ENCODE results near the gene TEC.

The TEC gene

GRCh38 chr4:48119646-48120045, 150.0 kb downstream of the TEC start:
- Histone ChIP-seq H3K9me2 (replicated peaks; ENCODE audit: insufficient read depth, low read length) (no peaks in the 10 kb centered on the region), H3K79me2 (ENCODE audit: low read length) (no peaks in the 10 kb centered on the region), H3K4me2 (ENCODE audit: low read depth, low read length) (no peak overlapping the region), H3K4me1 (ENCODE audit: low read length) (no peaks in the 10 kb centered on the region), H3K9ac (ENCODE audit: low read length) (no peak overlapping the region), H3K27ac (ENCODE audit: low read length) (no peak overlapping the region), H3K27me3 (replicated peaks; ENCODE audit: insufficient read depth, low read length) (no peaks in the 10 kb centered on the region), H3K9me3 (replicated peaks; ENCODE audit: insufficient read depth, low read length) (no peaks in the 10 kb centered on the region), H4K20me1 (ENCODE audit: insufficient read depth, low read length) (no peaks in the 10 kb centered on the region), H2AFZ (ENCODE audit: low read length) (no peak overlapping the region), H3K36me3 (replicated peaks; ENCODE audit: insufficient read depth, low read length) (no peaks in the 10 kb centered on the region), H3K4me3 (ENCODE audit: low read length) (no peak overlapping the region), H3F3A (ENCODE audit: insufficient read depth, low read length) (no peaks in the 10 kb centered on the region)
- DNase-seq, result no peak
- no peak for TF ChIP-seq EZH2phosphoT487 (IDR thresholded peaks at IDR 0.05; ENCODE audit: low read length)
- TF ChIP-seq CTCF (IDR thresholded peaks at IDR 0.05; ENCODE audit: low read length), result no peak
- TF ChIP-seq EZH2 (optimal IDR thresholded peaks at IDR 0.05; ENCODE audit: low read depth, low read length), result no peak

- Histone ChIP-seq H3K9me2 (replicated peaks; ENCODE audit: insufficient read depth, low read length) (no peaks in the 10 kb centered on the region), H3K9me3 (replicated peaks; ENCODE audit: insufficient read depth, low read length) (no peaks in the 10 kb centered on the region), H3K9ac (ENCODE audit: low read length) (no peak overlapping the region), H3K4me3 (ENCODE audit: low read length) (no peak overlapping the region), H4K20me1 (ENCODE audit: insufficient read depth, low read length) (no peaks in the 10 kb centered on the region), H3K27me3 (replicated peaks; ENCODE audit: insufficient read depth, low read length) (no peaks in the 10 kb centered on the region), H3F3A (ENCODE audit: insufficient read depth, low read length) (no peaks in the 10 kb centered on the region), H2AFZ (ENCODE audit: low read length) (no peak overlapping the region), H3K4me1 (ENCODE audit: low read length) (no peaks in the 10 kb centered on the region), H3K4me2 (ENCODE audit: low read depth, low read length) (no peak overlapping the region), H3K79me2 (ENCODE audit: low read length) (no peaks in the 10 kb centered on the region), H3K27ac (ENCODE audit: low read length) (no peak overlapping the region), H3K36me3 (replicated peaks; ENCODE audit: insufficient read depth, low read length) (no peaks in the 10 kb centered on the region)
- no peak for TF ChIP-seq CTCF (IDR thresholded peaks at IDR 0.05; ENCODE audit: low read length)
- no peak for TF ChIP-seq EZH2 (optimal IDR thresholded peaks at IDR 0.05; ENCODE audit: low read depth, low read length)
- TF ChIP-seq EZH2phosphoT487 (IDR thresholded peaks at IDR 0.05; ENCODE audit: low read length), result no peak
- no peak for DNase-seq
Observed at GRCh38 chr4:48118081-48118480, 151.6 kb downstream of the TEC start.

- H3K27ac ChIP-seq (ENCODE audit: low read length), result no peak overlapping the region
- H2AFZ ChIP-seq (ENCODE audit: low read length), result no peak overlapping the region
- H4K20me1 ChIP-seq (ENCODE audit: insufficient read depth, low read length), result no peaks in the 10 kb centered on the region
- no peak for TF ChIP-seq CTCF (IDR thresholded peaks at IDR 0.05; ENCODE audit: low read length)
- TF ChIP-seq EZH2phosphoT487 (IDR thresholded peaks at IDR 0.05; ENCODE audit: low read length), result no peak
- TF ChIP-seq EZH2 (optimal IDR thresholded peaks at IDR 0.05; ENCODE audit: low read depth, low read length), result no peak
- no peaks in the 10 kb centered on the region for H3K9me2 ChIP-seq (replicated peaks; ENCODE audit: insufficient read depth, low read length)
- H3K9ac ChIP-seq (ENCODE audit: low read length), result no peak overlapping the region
- DNase-seq, result no peak
- H3K36me3 ChIP-seq (replicated peaks; ENCODE audit: insufficient read depth, low read length), result no peaks in the 10 kb centered on the region
- H3F3A ChIP-seq (ENCODE audit: insufficient read depth, low read length), result no peaks in the 10 kb centered on the region
- H3K4me3 ChIP-seq (ENCODE audit: low read length), result no peak overlapping the region
- no peaks in the 10 kb centered on the region for H3K9me3 ChIP-seq (replicated peaks; ENCODE audit: insufficient read depth, low read length)
- no peaks in the 10 kb centered on the region for H3K4me1 ChIP-seq (ENCODE audit: low read length)
- H3K27me3 ChIP-seq (replicated peaks; ENCODE audit: insufficient read depth, low read length), result no peaks in the 10 kb centered on the region
- no peak overlapping the region for H3K4me2 ChIP-seq (ENCODE audit: low read depth, low read length)
- no peaks in the 10 kb centered on the region for H3K79me2 ChIP-seq (ENCODE audit: low read length)
Observed at GRCh38 chr4:48116582-48116981, 153.1 kb downstream of the TEC start.

Measured in MM.1S (cell line).